Kidney epithelial cell (primary cell): ENCODE results near the gene NRP1. TPM values are rescaled to one million over a fixed set of nuclear protein-coding genes. Genes with fewer than 3 reads are reported as not detected.
A peak's percentile ranks its signal among the peaks of the same experiment; 100 is the strongest.

Experiments
- DNase-seq: peaks from one replicate; pipeline ENCODE4 v3.0.0-alpha.2; 2010; ENCODE audit warnings: low read depth
- H3K27me3 ChIP-seq: 2 replicates; pipeline ENCODE4 v1.6.0; 2011; ENCODE audit warnings: low read length; ENCODE audit not compliant: control insufficient read depth, insufficient read depth
- H3K36me3 ChIP-seq: 2 replicates; pipeline ENCODE4 v1.5.1; 2011; ENCODE audit warnings: low read length; ENCODE audit not compliant: control insufficient read depth, insufficient read depth
- H3K4me3 ChIP-seq: 2 replicates; pipeline ENCODE4 v1.5.1; 2011; ENCODE audit warnings: low read depth, mild to moderate bottlenecking, control low read depth, low read length
- CTCF ChIP-seq: IDR thresholded peaks from 2 replicates; pipeline ENCODE4 v1.5.1; 2011; ENCODE audit warnings: mild to moderate bottlenecking, moderate library complexity, low read length, control low read depth, inconsistent platforms; ENCODE audit not compliant: insufficient read depth, poor library complexity, severe bottlenecking
- total RNA-seq: library from RNA; depleted of rRNA; stranded (reverse); fragments of >200 nt; gene quantifications from 2 replicates; pipeline ENCODE4 v1.2.3, GENCODE V29; 2015

The NRP1 gene
- total RNA-seq, 1 donor from 2014 or later, result 72.6 TPM

- no peak for DNase-seq
- no peak for TF ChIP-seq CTCF
- Histone ChIP-seq H3K4me3 (no peak overlapping the region), H3K27me3 (no peaks in the 10 kb centered on the region), H3K36me3 (no peaks in the 10 kb centered on the region)
Observed at GRCh38 chr10:33345236-33345635, 10.8 kb upstream of the NRP1 start.

GRCh38 chr10:33344676-33345075, 10.2 kb upstream of the NRP1 start:
- H3K36me3 ChIP-seq, result no peaks in the 10 kb centered on the region
- H3K27me3 ChIP-seq, result no peaks in the 10 kb centered on the region
- no peak overlapping the region for H3K4me3 ChIP-seq
- TF ChIP-seq CTCF, result no peak
- DNase-seq, result no peak

- no peak for TF ChIP-seq CTCF
- H3K4me3 ChIP-seq, result no peak overlapping the region
- no peaks in the 10 kb centered on the region for H3K36me3 ChIP-seq
- no peaks in the 10 kb centered on the region for H3K27me3 ChIP-seq
- no peak for DNase-seq
Observed at GRCh38 chr10:33341637-33342036, 7.2 kb upstream of the NRP1 start.

GRCh38 chr10:33337326-33337957, 3.0 kb upstream of the NRP1 start:
- Histone ChIP-seq H3K36me3 (no peaks in the 10 kb centered on the region), H3K4me3 (peak overlapping the region; percentile 95), H3K27me3 (no peaks in the 10 kb centered on the region)
- no peak for DNase-seq
- TF ChIP-seq CTCF, result no peak

GRCh38 chr10:33336582-33337325, 2.3 kb upstream of the NRP1 start:
- no peak for TF ChIP-seq CTCF
- no peaks in the 10 kb centered on the region for H3K36me3 ChIP-seq
- no peak for DNase-seq

More at GRCh38 chr10:33336582-33337325, 2.3 kb upstream of the NRP1 start:
- Histone ChIP-seq H3K27me3 (no peaks in the 10 kb centered on the region), H3K4me3 (peak overlapping the region; percentile 95)
